A549 (cell line): ENCODE data around the gene ELSPBP1. TPM values are rescaled to one million over a fixed set of nuclear protein-coding genes. Genes with fewer than 3 reads are reported as not detected.

Experiments used
- ATAC-seq, 2 experiments: fragments of 200-7000 bp in 1 of 2; fragments of >200 bp in 1 of 2; cut with Nextera tagmentation in 1 of 2; cut with Tn5 transposase in 1 of 2; 3 replicates each; pipeline versions ENCODE4 v1.8.0 to v1.9.1; 2018 to 2020; ENCODE audit warnings: mild to moderate bottlenecking in 1 of 2, moderate library complexity in 1 of 2
- CTCF ChIA-PET: fragments of 300-600 bp; sonication (Branson Sonifier 250); formaldehyde crosslinking; extraction: SDS; loops from one replicate; lab custom pipeline; 2021; ENCODE audit warnings: antibody characterized with exemption, inconsistent platforms; lab: Yijun Ruan, JAX
- POLR2A ChIA-PET: fragments of 350-600 bp; formaldehyde crosslinking; extraction: SDS; loops from one replicate; lab custom pipeline; 2021; ENCODE audit warnings: antibody characterized with exemption, inconsistent platforms; lab: Yijun Ruan, JAX
- DNase-seq, 2 experiments: peaks; one replicate each; pipeline versions ENCODE4 v3.0.0 to v3.0.0-alpha.2; 2011 to 2016; ENCODE audit warnings: low read depth in 1 of 2, low spot score in 1 of 2
- FAIRE-seq: peaks from 2 replicates; lab custom pipeline; 2011; peaks lifted over from hg19 to GRCh38; lab: Jason Lieb, UNC
- H3K27ac ChIP-seq, 2 experiments: fragments of >200 bp; sonication (Bioruptor Twin); formaldehyde crosslinking; 3 replicates each; pipeline ENCODE4 v1.5.1; 2016 to 2017
- H3K4me1 ChIP-seq: fragments of >200 bp; sonication (Bioruptor Twin); formaldehyde crosslinking; 3 replicates; pipeline ENCODE4 v1.6.1; 2016
- H3K4me2 ChIP-seq: fragments of >200 bp; sonication (Bioruptor Twin); formaldehyde crosslinking; 3 replicates; pipeline ENCODE4 v1.6.1; 2016
- H3K4me3 ChIP-seq: fragments of >200 bp; sonication (Bioruptor Twin); formaldehyde crosslinking; 3 replicates; pipeline ENCODE4 v1.5.1; 2016
- H3K9me3 ChIP-seq: fragments of >200 bp; sonication (Bioruptor Twin); formaldehyde crosslinking; 3 replicates; pipeline ENCODE4 v1.6.1; 2016
- CBX2 ChIP-seq: fragments of 200-600 bp; sonication (generic); IDR thresholded peaks from 2 replicates; pipeline ENCODE4 v1.6.1; 2016; ENCODE audit warnings: low read depth, mild to moderate bottlenecking, borderline replicate concordance
- CBX8 ChIP-seq: fragments of 200-600 bp; sonication (generic); IDR thresholded peaks from 2 replicates; pipeline ENCODE4 v1.6.1; 2016
- CEBPB ChIP-seq, 2 experiments: fragments of >200 bp in 1 of 2; sonication (Bioruptor Twin) in 1 of 2; formaldehyde crosslinking in 1 of 2; IDR thresholded peaks; 2 replicates each; pipeline ENCODE4 v1.6.1; 2012 to 2016
- CHD4 ChIP-seq: fragments of 200-600 bp; sonication (generic); IDR thresholded peaks from 2 replicates; pipeline ENCODE4 v1.6.1; 2016; ENCODE audit warnings: antibody characterized with exemption, mild to moderate bottlenecking, borderline replicate concordance
- EHMT2 ChIP-seq: fragments of 200-600 bp; sonication (generic); IDR thresholded peaks from 2 replicates; pipeline ENCODE4 v1.6.1; 2016; ENCODE audit warnings: antibody characterized with exemption, low read depth, mild to moderate bottlenecking, moderate library complexity
- ESRRA ChIP-seq: fragments of 150-350 bp; IDR thresholded peaks from 2 replicates; pipeline ENCODE4 v1.6.1; 2014; ENCODE audit warnings: mild to moderate bottlenecking, low read length, borderline replicate concordance
- FOSB ChIP-seq: fragments of 250-450 bp; sonication (Bioruptor Pico); IDR thresholded peaks from 2 replicates; pipeline ENCODE4 v1.5.0; 2020; ENCODE audit warnings: mild to moderate bottlenecking, moderate library complexity
- FOSL2 ChIP-seq, 2 experiments: fragments of 450-650 bp in 1 of 2; fragments of >200 bp in 1 of 2; sonication (Bioruptor Twin) in 1 of 2; formaldehyde crosslinking; IDR thresholded peaks; 2 replicates each; pipeline versions ENCODE4 v1.5.0 to v1.6.1; 2016 to 2020; ENCODE audit warnings: mild to moderate bottlenecking in 1 of 2, moderate library complexity in 1 of 2
- HDAC2 ChIP-seq: fragments of 200-600 bp; sonication (generic); IDR thresholded peaks from 2 replicates; pipeline ENCODE4 v1.6.1; 2016
- HEYL ChIP-seq: fragments of 250-450 bp; sonication (Bioruptor Pico); IDR thresholded peaks from 2 replicates; pipeline ENCODE4 v1.8.0; 2021; ENCODE audit warnings: mild to moderate bottlenecking, moderate library complexity
- HOXA7 ChIP-seq: fragments of 250-450 bp; sonication (Bioruptor Pico); IDR thresholded peaks from 2 replicates; pipeline ENCODE4 v1.5.0; 2020; ENCODE audit warnings: mild to moderate bottlenecking, moderate library complexity
- HOXB13 ChIP-seq: fragments of 250-450 bp; sonication (Bioruptor Pico); IDR thresholded peaks from 2 replicates; pipeline ENCODE4 v1.5.0; 2020; ENCODE audit warnings: low read depth, mild to moderate bottlenecking, moderate library complexity
- JUN ChIP-seq, 2 experiments: fragments of >200 bp; sonication (Bioruptor Twin); formaldehyde crosslinking; IDR thresholded peaks; 2 replicates in 1 of 2; 3 replicates in 1 of 2; pipeline ENCODE4 v1.6.1; 2016 to 2017
- KDM1A ChIP-seq: fragments of 200-600 bp; sonication (generic); IDR thresholded peaks from 2 replicates; pipeline ENCODE4 v1.6.1; 2016; ENCODE audit warnings: low read depth, mild to moderate bottlenecking
- MAFK ChIP-seq: fragments of 450-650 bp; IDR thresholded peaks from 2 replicates; pipeline ENCODE4 v1.6.1; 2014; ENCODE audit not compliant: partially characterized antibody
- PHF8 ChIP-seq: fragments of 200-600 bp; sonication (generic); IDR thresholded peaks from 2 replicates; pipeline ENCODE4 v1.6.1; 2016; ENCODE audit warnings: low read depth, mild to moderate bottlenecking, antibody characterized with exemption, moderate library complexity, borderline replicate concordance
- POLR2AphosphoS2 ChIP-seq: conservative IDR thresholded peaks from 2 replicates; pipeline ENCODE4 v1.6.1; 2012; ENCODE audit warnings: low read length, improper control_type of control experiment, inconsistent platforms
- RCOR1 ChIP-seq: fragments of 150-350 bp; IDR thresholded peaks from 2 replicates; pipeline ENCODE4 v1.6.1; 2014; ENCODE audit warnings: antibody characterized with exemption, low read length, low read depth
- SMC3 ChIP-seq: fragments of >200 bp; sonication (Bioruptor Twin); formaldehyde crosslinking; IDR thresholded peaks from 3 replicates; pipeline ENCODE4 v1.6.1; 2018; ENCODE audit warnings: inconsistent platforms
- SREBF2 ChIP-seq: fragments of 450-650 bp; IDR thresholded peaks from 2 replicates; pipeline ENCODE4 v1.6.1; 2014; ENCODE audit warnings: mild to moderate bottlenecking, moderate library complexity
- TP53 ChIP-seq: fragments of 250-450 bp; sonication (Bioruptor Pico); IDR thresholded peaks from 2 replicates; pipeline ENCODE4 v1.5.0; 2021; ENCODE audit warnings: mild to moderate bottlenecking, moderate library complexity
- ZFP36 ChIP-seq: fragments of 450-650 bp; IDR thresholded peaks from 2 replicates; pipeline ENCODE4 v1.6.1; 2014; ENCODE audit warnings: borderline replicate concordance; ENCODE audit not compliant: partially characterized antibody
- WGBS: methylation state at CpG from one replicate; pipeline ENCODE4 v1.1.6; 2017; ENCODE audit errors: missing lambda C conversion rate; 5-methylcytosine and 5-hydroxymethylcytosine counted together
- polyA plus RNA-seq, 4 experiments: library from polyadenylated mRNA; depleted of rRNA in 3 of 4; stranded (reverse); fragments of >200 nt; fragmentation: RNase III in 1 of 4; extraction: RNeasy Plus Mini Kit Qiagen cat#74134 plus additional on column Dnase treatment in 1 of 4; gene quantifications; 2 replicates in 3 of 4; 3 replicates in 1 of 4; pipeline ENCODE4 v1.2.3, GENCODE V29; 2011 to 2017
- TF ChIP-seq, protein P1 (sequence below): IDR thresholded peaks from 2 replicates; pipeline ENCODE4 v1.6.1; 2012
- TF ChIP-seq, protein P2 (sequence below): fragments of 450-650 bp; IDR thresholded peaks from 2 replicates; pipeline ENCODE4 v1.6.1; 2014; ENCODE audit warnings: antibody characterized with exemption
- TF ChIP-seq, protein P3 (sequence below): IDR thresholded peaks from 2 replicates; pipeline ENCODE4 v1.6.1; 2012; ENCODE audit warnings: low read depth, borderline replicate concordance

ELSPBP1 gene
- polyA plus RNA-seq, 2 of the 4 experiments (the other 2 are of a cell fraction): not detected

DNA sequence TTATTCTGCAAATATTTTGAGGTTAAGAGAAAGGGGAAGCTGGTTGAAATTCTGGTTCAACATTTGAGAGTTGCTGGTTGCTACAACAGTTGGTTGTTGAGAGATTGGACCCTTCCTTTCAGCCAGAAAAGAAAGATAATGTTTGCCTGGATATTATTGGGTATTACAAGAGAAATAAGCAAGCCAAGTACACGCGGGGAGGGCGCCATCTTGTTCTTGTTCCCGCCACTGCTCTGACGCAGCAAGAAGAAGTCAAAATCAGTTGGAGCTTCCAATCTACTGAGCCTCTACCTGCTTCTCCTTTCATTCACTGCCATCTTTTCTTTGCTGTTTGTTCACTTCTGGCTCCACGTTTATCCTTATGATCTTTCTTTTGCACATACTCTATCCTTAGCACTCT is 20.9 kb upstream of the ELSPBP1 start:
- ChIA-PET CTCF (interaction anchor here (1.4 to 2.0 kb wide), 4 partner anchors 8 to 180 kb away, joined by 5 to 7 read pairs (median 6); no protein-coding TSS in a partner anchor), POLR2A (no interaction called here)
- TF ChIP-seq, protein P1, sequence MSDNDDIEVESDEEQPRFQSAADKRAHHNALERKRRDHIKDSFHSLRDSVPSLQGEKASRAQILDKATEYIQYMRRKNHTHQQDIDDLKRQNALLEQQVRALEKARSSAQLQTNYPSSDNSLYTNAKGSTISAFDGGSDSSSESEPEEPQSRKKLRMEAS: no peak
- TF ChIP-seq KDM1A (no peak), ESRRA (no peak), SMC3 (no peak), TP53 (CRISPR knock-in tag) (no peak), JUN (IDR thresholded peaks at IDR 0.05) (no peak), FOSL2 (IDR thresholded peaks at IDR 0.05) (no peak), FOSL2 (CRISPR knock-in tag; IDR thresholded peaks at IDR 0.05) (no peak), CEBPB (IDR thresholded peaks at IDR 0.05) (no peak), CHD4 (no peak), PHF8 (no peak), HEYL (CRISPR knock-in tag) (no peak), ZFP36 (no peak), CBX2 (no peak), POLR2AphosphoS2 (no peak), SREBF2 (no peak), MAFK (no peak), CBX8 (no peak), HDAC2 (no peak), RCOR1 (no peak)
- ATAC-seq: no peak
- H3K27ac ChIP-seq: no peak overlapping the region
- FAIRE-seq: no peak
- 29% methylated on average over 6 of the region's 6 CpGs for WGBS
- no peak overlapping the region for H3K4me3 ChIP-seq
- no peak overlapping the region for H3K4me2 ChIP-seq
- DNase-seq: no peak
- H3K4me1 ChIP-seq: no peaks in the 10 kb centered on the region
- peaks cover 4% of the 10 kb centered on the region; the same call in 1 of the 3 replicates for H3K9me3 ChIP-seq

DNA sequence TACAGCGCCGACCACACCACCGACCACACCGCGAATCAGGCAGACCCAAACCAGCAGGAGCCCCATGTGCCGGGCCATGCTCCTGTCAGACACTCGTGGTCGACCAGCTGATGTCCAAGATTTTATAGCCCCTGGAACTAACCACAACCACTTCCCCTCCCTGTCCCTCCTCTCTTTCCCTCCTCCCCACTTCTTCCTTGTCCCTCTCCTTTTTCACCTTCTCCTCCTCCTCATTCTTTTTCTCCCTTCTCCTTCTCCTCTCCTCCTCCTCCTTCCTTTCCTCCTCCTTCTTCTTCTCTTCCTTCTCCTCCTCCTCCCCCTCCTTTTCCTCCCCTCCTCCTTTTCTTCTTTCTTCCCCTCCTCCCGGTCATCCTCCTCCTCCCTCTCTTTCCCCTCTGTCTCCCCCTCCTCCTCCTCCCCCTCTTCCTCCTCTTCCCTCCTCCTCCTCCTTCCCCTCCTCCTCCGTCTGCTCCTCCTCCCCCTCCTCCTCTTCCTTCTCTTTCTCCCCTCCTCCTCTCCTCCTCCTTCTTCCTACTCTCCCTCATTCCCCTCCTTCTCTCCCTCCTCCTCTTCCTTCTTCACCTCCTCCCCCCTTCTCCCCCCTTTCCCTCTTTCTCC is 3.1 kb upstream of the ELSPBP1 start:
- 66% methylated on average over 9 of the region's 10 CpGs for WGBS
- Histone ChIP-seq H3K4me1 (no peaks in the 10 kb centered on the region), H3K4me2 (no peak overlapping the region), H3K4me3 (no peak overlapping the region), H3K27ac (no peak overlapping the region), H3K9me3 (no peaks in the 10 kb centered on the region)
- DNase-seq (no peak), FAIRE-seq (no peak), ATAC-seq (no peak)
- POLR2A ChIA-PET: no interaction called here
- no peak for TF ChIP-seq SREBF2
- no peak for TF ChIP-seq EHMT2
- TF ChIP-seq, protein P2, sequence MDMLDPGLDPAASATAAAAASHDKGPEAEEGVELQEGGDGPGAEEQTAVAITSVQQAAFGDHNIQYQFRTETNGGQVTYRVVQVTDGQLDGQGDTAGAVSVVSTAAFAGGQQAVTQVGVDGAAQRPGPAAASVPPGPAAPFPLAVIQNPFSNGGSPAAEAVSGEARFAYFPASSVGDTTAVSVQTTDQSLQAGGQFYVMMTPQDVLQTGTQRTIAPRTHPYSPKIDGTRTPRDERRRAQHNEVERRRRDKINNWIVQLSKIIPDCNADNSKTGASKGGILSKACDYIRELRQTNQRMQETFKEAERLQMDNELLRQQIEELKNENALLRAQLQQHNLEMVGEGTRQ: no peak
- no peak for TF ChIP-seq TP53 (CRISPR knock-in tag)
- no peak for TF ChIP-seq FOSB (CRISPR knock-in tag)
- no peak for TF ChIP-seq HOXB13
- TF ChIP-seq, protein P3, sequence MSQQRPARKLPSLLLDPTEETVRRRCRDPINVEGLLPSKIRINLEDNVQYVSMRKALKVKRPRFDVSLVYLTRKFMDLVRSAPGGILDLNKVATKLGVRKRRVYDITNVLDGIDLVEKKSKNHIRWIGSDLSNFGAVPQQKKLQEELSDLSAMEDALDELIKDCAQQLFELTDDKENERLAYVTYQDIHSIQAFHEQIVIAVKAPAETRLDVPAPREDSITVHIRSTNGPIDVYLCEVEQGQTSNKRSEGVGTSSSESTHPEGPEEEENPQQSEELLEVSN: no peak
- TF ChIP-seq HOXA7 (CRISPR knock-in tag): no peak
- TF ChIP-seq HEYL (CRISPR knock-in tag): no peak
- TF ChIP-seq JUN (IDR thresholded peaks at IDR 0.05): no peak
- no peak for TF ChIP-seq CBX8
- no peak for TF ChIP-seq ZFP36
- CTCF ChIA-PET: no interaction called here
